T-helper 17 cell (primary cell): ENCODE results near the gene TMEM131. TPM values are rescaled to one million over a fixed set of nuclear protein-coding genes. Genes with fewer than 3 reads are reported as not detected.
A peak's percentile ranks its signal among the peaks of the same experiment; 100 is the strongest.

Experiments
- ATAC-seq: fragments of 150-1000 bp; cut with Tn5 transposase; 2 replicates; pipeline ENCODE4 v1.10.0; 2021; ENCODE audit warnings: mild to moderate bottlenecking, moderate library complexity
- DNase-seq, 3 donors: peaks; one replicate each; pipeline versions ENCODE4 v3.0.0 to v3.0.0-alpha.2; 2020 to 2021
- H3K9me3 ChIP-seq: one replicate; pipeline ENCODE4 v1.7.0; 2013; ENCODE audit warnings: low read length, mild to moderate bottlenecking; ENCODE audit not compliant: control insufficient read depth, poor library complexity, severe bottlenecking
- H3K27ac Mint-ChIP-seq: one replicate; pipeline ENCODE4 v1.8.0; 2022; ENCODE audit warnings: mild to moderate bottlenecking, moderate library complexity, mixed read lengths
- H3K27me3 Mint-ChIP-seq: one replicate; pipeline ENCODE4 v1.8.0; 2022; ENCODE audit warnings: mixed read lengths
- H3K36me3 Mint-ChIP-seq: one replicate; pipeline ENCODE4 v1.8.0; 2022; ENCODE audit warnings: low read depth, mixed read lengths
- H3K4me1 Mint-ChIP-seq: one replicate; pipeline ENCODE4 v1.8.0; 2022; ENCODE audit warnings: mild to moderate bottlenecking, mixed read lengths
- H3K4me3 Mint-ChIP-seq: one replicate; pipeline ENCODE4 v1.8.0; 2022; ENCODE audit warnings: mild to moderate bottlenecking, moderate library complexity, mixed read lengths
- total RNA-seq, 4 donors: library from RNA in 2 of 4; stranded (reverse) in 2 of 4; gene quantifications; one replicate each; pipeline ENCODE4 v1.2.3 and lab custom pipeline; 2022 to 2026

The TMEM131 gene
- total RNA-seq, 2 donors from 2014 or later = 41.0 to 43.2 TPM

DNA sequence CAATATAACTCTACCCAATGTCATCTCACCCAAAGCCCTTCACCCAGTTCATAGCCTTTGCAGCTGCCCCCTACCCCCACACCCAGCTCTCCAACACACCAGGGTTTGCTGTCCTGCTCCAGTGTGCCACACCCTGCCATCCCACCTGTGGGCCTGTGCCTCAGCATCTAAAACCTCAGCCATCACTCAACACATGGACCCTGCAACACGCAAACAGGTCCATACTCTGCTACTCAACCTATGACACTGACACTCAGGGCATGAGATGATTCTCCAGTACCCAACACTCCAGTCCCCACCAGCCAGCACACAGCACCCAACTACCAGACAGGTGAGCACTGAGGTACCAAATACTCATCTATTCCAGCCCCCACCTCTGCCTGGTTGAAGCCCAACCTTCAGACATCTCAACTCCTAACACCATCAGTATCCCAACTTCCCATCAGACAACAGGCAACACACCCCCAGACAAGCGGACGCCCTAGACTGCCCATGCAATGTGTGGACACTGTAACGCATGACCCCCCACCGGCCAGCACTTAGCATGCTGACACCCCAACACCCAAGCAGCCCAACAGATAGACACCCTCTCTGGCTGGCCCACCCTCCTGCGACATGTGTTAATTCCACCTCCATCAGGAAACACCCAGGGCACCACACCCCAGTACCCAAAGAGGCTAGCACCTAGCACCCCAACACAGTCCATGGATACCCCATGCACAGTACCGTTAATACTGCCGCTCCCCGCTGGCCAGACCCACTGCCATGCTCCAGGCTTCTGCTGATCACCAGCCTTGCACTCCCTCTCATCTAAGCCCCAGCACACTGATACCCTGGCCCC lies 257.3 kb downstream of the TMEM131 start:
- ATAC-seq (peak; percentile 4), DNase-seq (no peak)
- H3K27me3 Mint-ChIP-seq = no peaks in the 10 kb centered on the region
- peaks cover 42% of the 10 kb centered on the region for H3K4me1 Mint-ChIP-seq
- no peak overlapping the region for H3K27ac Mint-ChIP-seq
- no peaks in the 10 kb centered on the region for H3K9me3 ChIP-seq
- H3K4me3 Mint-ChIP-seq = no peak overlapping the region
- H3K36me3 Mint-ChIP-seq = peaks cover 8% of the 10 kb centered on the region

DNA sequence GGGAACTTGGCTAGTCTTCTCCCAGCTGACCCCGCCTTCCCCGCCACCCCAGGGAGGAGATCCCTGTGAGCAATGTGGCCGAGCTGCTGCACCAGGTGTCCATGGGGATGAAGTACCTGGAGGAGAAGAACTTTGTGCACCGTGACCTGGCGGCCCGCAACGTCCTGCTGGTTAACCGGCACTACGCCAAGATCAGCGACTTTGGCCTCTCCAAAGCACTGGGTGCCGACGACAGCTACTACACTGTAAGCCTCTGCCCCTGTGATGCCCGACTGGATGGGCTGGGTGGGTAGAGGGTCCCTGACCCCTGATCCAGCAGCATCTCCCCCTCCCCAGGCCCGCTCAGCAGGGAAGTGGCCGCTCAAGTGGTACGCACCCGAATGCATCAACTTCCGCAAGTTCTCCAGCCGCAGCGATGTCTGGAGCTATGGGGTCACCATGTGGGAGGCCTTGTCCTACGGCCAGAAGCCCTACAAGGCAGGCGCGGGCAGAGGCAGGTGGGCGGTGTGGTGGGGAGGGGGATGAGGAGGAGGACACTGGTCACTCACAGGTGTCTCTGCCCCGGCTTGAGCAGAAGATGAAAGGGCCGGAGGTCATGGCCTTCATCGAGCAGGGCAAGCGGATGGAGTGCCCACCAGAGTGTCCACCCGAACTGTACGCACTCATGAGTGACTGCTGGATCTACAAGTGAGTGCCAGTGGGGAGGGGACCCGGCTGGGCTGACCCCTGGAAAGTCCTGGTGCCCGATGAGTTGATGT lies 258.1 kb downstream of the TMEM131 start:
- Mint-ChIP-seq H3K27ac (peak overlapping the region; percentile 73), H3K4me3 (no peak overlapping the region)
- no peak for ATAC-seq

DNA sequence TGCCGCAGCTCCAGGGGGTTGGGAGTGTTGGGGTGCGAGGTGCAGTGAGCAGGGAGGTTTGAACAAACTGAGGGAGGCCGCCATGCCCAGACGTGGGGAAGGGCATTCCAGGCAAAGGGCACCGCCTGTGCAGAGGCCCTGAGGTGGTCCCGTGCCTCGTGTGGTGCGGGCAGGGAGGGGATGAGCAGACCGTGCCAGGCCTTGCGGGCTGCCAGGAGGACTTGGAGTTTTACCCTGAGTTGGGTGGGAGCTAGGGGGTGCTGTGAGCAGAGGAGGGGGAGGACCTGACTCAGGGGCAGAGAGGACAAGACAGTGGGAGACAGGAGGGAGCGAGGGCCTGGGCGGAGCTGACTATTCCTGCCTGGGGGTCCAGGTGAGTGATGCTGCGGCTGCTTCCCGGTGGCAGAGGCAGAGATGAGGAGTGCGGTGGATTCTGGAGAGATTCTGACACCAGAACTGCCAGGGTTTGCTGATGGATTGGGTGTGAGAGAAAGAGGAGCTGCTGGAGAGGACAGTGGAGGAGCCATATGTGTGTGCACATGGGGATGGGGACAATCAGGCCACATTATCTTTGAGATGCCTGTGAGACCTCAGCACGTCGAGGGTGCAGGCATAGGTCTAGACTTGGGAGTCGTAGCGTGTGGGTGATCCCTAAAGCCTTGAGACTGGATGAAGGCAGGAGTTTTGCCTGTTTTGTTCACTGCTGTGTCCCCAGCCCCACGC lies 259.0 kb downstream of the TMEM131 start:
- no peaks in the 10 kb centered on the region for H3K9me3 ChIP-seq
- H3K4me3 Mint-ChIP-seq = no peak overlapping the region
- peak overlapping the region; percentile 73 for H3K27ac Mint-ChIP-seq
- no peaks in the 10 kb centered on the region for H3K27me3 Mint-ChIP-seq
- ATAC-seq (no peak), DNase-seq (no peak)
- peaks cover 8% of the 10 kb centered on the region for H3K36me3 Mint-ChIP-seq
- H3K4me1 Mint-ChIP-seq = peaks cover 29% of the 10 kb centered on the region

More for the DNA sequence above, 258.1 kb downstream of the TMEM131 start:
- H3K36me3 Mint-ChIP-seq = peaks cover 8% of the 10 kb centered on the region
- H3K4me1 Mint-ChIP-seq = peaks cover 35% of the 10 kb centered on the region
- H3K9me3 ChIP-seq = no peaks in the 10 kb centered on the region
- DNase-seq = no peak
- no peaks in the 10 kb centered on the region for H3K27me3 Mint-ChIP-seq

DNA sequence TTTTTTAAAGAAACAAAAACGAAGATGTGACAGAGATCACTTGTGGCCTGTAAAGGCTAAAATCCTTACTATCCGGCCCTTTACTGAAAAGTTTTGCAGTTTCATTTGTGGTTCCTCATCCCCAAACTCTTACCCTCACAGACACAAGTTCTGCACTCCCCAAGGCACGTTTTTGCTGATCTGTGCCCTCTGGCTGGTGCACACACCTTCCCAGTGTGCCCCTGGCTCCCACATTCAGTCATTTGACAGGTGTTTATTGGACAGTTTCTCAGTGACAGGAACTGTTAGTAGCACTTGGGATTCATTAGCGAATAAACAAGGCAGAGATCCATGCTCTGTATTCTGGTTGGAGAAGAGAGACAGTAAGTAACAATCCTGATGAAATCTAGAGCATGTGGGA lies 259.6 kb downstream of the TMEM131 start:
- no peaks in the 10 kb centered on the region for H3K9me3 ChIP-seq
- H3K36me3 Mint-ChIP-seq = peaks cover 8% of the 10 kb centered on the region
- peaks cover 29% of the 10 kb centered on the region for H3K4me1 Mint-ChIP-seq
- ATAC-seq (no peak), DNase-seq (no peak)
- peak overlapping the region; percentile 73 for H3K27ac Mint-ChIP-seq
- H3K4me3 Mint-ChIP-seq = no peak overlapping the region
- H3K27me3 Mint-ChIP-seq = no peaks in the 10 kb centered on the region

DNA sequence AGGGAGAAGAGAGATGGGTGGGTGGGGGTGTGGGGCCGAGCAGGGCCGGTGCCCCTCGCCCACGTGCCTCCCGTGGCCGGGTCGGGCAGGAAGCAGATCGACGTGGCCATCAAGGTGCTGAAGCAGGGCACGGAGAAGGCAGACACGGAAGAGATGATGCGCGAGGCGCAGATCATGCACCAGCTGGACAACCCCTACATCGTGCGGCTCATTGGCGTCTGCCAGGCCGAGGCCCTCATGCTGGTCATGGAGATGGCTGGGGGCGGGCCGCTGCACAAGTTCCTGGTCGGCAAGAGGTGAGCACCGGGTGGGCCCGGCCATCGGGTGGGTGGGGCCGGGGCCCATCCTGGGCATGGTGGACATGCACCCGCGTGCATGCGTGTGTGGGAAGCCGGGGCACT lies 260.6 kb downstream of the TMEM131 start:
- DNase-seq (no peak), ATAC-seq (no peak)
- Mint-ChIP-seq H3K27ac (no peak overlapping the region), H3K27me3 (no peaks in the 10 kb centered on the region), H3K4me3 (no peak overlapping the region), H3K4me1 (peaks cover 22% of the 10 kb centered on the region), H3K36me3 (peaks cover 8% of the 10 kb centered on the region)
- no peaks in the 10 kb centered on the region for H3K9me3 ChIP-seq

DNA sequence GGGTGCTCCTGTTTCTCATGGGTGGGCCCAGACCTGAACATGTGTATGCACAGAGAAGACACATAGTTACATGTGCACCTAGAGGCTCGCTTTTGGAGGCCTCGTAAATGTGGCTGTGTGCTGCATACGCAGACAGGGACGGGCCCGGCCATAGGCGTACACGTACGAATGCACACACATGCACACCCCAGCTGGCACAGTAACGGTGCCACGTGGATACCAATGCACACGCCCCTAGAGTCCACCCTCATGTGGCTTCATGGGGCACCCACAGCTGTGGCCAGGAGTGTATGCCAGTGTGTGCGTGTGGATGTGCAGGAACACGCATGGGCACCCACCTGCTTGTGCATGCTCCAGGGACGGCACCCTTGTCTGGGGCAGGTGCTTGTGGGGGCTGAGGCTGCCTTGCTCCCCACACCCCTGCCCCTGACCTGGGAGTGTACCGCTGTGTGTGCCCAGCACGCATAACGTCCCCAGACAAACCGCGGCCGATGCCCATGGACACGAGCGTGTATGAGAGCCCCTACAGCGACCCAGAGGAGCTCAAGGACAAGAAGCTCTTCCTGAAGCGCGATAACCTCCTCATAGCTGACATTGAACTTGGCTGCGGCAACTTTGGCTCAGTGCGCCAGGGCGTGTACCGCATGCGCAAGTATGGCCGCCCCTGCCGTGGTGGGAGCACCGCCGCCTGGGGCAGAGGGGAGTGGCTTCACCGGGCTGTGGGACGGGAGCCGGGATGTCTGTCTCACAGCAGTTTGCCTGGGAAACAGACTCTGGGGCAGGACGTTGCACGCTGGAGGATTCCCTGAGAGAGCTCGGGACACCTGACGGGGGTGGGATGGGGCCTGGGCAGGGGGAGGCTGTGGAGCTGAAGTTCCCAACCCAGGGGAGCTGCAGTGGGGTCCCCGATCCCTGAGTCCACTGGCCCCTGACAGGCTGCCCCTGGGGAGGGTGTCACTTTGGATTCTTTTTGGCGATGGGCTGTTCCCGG lies 261.4 kb downstream of the TMEM131 start:
- Mint-ChIP-seq H3K27me3 (no peaks in the 10 kb centered on the region), H3K4me3 (no peak overlapping the region), H3K36me3 (peaks cover 8% of the 10 kb centered on the region), H3K4me1 (peaks cover 22% of the 10 kb centered on the region), H3K27ac (no peak overlapping the region)
- H3K9me3 ChIP-seq = no peaks in the 10 kb centered on the region
- ATAC-seq = no peak
- DNase-seq = no peak

DNA sequence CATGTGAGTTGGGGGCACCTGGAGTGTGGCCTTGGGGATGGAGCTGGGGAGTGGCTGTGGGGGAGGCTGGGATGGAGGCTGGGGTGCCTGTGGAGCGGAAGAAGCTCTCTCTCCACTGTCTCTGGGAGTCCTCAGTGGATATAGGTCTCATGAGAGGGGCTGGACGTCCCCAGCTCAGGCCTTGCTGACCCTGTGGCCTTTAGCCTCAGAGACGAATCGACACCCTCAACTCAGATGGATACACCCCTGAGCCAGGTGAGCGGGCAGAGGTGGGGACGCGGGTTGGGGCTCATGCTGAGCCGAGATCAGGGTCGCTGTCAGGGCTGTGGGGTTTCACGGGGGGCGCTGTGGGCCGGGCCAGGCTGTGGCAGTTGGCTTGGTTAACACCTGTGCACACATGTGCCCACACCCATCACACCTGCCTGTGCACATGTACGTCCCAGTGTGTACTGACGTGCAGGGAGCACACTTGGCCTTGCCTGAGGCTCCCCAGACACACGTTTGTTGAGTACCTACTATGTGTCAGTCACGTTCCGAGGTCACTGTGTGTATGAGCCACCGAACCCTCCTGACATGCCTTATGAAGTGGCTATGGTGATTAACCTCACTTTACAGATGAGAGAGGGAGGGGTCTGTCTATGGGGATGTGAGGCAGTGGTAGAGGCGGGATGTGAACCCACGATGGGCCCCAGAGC lies 262.3 kb downstream of the TMEM131 start:
- Mint-ChIP-seq H3K4me3 (no peak overlapping the region), H3K27ac (no peak overlapping the region), H3K36me3 (peaks cover 6% of the 10 kb centered on the region), H3K4me1 (peaks cover 18% of the 10 kb centered on the region), H3K27me3 (no peaks in the 10 kb centered on the region)
- DNase-seq (no peak), ATAC-seq (no peak)
- H3K9me3 ChIP-seq = no peaks in the 10 kb centered on the region

DNA sequence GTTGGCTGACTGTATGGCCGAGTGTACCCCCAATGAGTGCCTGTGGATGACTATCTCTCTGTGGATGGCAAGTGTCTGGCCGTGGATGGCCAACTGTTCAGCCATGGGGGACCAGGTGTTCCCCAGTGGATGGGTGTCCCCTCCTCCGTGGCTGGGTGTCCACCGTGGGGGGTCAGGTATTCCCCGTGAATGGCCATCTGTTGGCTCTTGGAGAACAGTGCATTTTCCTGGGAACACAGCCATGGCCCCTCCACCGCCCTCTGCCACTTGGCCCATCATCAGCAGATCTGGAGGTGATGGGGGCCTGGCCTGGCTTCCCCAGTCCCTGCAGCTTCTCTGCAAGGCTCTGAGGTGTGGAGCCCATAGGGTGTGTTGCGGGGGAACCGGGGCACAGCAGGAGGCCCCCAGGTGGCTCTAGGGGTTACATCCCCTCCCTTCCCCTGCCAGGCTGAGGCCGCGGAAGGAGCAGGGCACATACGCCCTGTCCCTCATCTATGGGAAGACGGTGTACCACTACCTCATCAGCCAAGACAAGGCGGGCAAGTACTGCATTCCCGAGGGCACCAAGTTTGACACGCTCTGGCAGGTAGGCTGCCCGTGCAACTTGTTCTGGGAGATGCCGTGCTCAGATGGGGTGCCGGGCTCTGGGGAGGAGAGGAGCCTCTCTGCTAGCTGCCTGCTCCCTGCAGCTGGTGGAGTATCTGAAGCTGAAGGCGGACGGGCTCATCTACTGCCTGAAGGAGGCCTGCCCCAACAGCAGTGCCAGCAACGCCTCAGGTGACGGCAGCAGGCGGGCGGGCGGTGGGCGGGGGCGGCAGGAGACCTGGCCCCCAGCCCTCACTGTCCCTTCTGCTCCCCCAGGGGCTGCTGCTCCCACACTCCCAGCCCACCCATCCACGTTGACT lies 263.1 kb downstream of the TMEM131 start:
- DNase-seq (no peak), ATAC-seq (no peak)
- Mint-ChIP-seq H3K4me3 (no peak overlapping the region), H3K36me3 (peaks cover 4% of the 10 kb centered on the region), H3K4me1 (peaks cover 19% of the 10 kb centered on the region), H3K27me3 (no peaks in the 10 kb centered on the region), H3K27ac (no peak overlapping the region)
- H3K9me3 ChIP-seq = no peaks in the 10 kb centered on the region

DNA sequence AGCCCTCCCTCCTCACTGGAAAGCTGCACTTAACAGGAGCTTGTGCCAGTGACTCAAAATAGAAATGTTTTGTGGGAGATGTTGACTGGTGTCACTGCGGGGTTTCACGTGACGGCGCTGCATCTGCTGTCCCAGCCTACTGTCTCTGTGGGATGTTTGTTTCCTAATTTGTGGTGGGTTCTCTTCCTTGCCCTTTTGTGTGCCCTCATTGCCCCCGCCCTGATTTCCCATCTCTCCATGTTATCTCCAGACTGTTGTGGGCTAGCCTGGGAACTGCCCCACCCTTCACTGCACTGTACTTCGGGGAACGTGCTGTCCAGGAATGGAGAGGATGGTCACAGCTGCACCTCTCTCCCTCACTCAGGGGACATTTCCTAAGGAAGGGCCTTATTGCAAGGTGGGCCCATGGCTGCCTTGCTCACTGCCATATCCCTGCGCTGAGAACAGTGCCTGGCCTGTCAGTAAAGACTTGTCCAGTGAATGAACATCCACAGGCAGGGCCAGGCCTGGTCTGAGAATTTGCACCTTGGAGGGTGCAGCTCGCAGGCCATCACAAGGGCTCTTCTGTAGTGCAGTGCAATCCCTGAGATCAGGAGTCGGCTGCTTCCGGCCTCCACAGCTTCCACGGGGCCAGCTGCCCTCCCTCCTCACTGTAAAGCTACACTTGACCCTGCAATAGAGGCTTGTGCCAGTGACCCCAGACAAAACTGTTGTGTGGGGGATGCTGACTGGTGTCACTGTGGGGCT lies 264.3 kb downstream of the TMEM131 start:
- H3K9me3 ChIP-seq = no peaks in the 10 kb centered on the region
- Mint-ChIP-seq H3K36me3 (peaks cover 12% of the 10 kb centered on the region), H3K4me1 (peaks cover 24% of the 10 kb centered on the region), H3K4me3 (no peak overlapping the region), H3K27me3 (no peaks in the 10 kb centered on the region), H3K27ac (peak overlapping the region; percentile 57)
- DNase-seq (no peak), ATAC-seq (no peak)

DNA sequence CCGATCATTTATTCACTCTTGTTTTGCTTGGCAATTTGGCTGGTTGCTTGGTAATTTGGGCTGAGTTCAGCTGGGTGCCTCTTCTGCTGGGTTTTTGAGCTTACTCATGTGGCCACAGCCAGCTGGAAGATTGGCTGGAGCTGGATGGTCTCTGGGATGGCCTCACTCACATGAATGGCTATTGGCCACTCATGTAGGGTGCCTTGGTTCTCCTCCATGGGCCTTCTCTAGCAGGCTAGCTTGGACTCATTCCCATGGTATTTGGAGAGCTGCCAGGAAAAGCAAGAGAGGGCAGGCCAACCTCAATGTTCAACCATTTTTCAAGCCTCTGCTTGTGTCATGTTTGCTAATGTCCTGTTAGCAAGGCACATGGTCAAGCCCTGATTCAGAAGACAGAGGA lies 265.5 kb downstream of the TMEM131 start:
- H3K27me3 Mint-ChIP-seq = no peaks in the 10 kb centered on the region
- no peak for ATAC-seq
- DNase-seq = no peak
- no peaks in the 10 kb centered on the region for H3K9me3 ChIP-seq
- peak overlapping the region; percentile 39 for H3K4me3 Mint-ChIP-seq
- peaks cover 28% of the 10 kb centered on the region for H3K4me1 Mint-ChIP-seq
- H3K36me3 Mint-ChIP-seq = peaks cover 15% of the 10 kb centered on the region
- H3K27ac Mint-ChIP-seq = peak overlapping the region; percentile 88
